Stimulated activated naive CD4-positive, alpha-beta T cell (primary cell): ENCODE results near the gene IER5L.
A peak's percentile ranks its signal among the peaks of the same experiment; 100 is the strongest.
"Not testable (repeated sequence)": the region's sequence is repeated elsewhere in the genome, so short reads cannot be mapped to it uniquely, and the experiment has no call there.

Experiments
- DNase-seq, 6 experiments: peaks; one replicate each; lab custom pipeline; 2025; lab: John Stamatoyannopoulos, UW

Gene IER5L

GRCh38 chr9:129203556-129203909 is 25.5 kb upstream of the IER5L start:
- no peak for DNase-seq

- peak; percentile 74 to 92 (median 88) for DNase-seq
Observed at GRCh38 chr9:129202613-129203555, 24.8 kb upstream of the IER5L start.

GRCh38 chr9:129201866-129202265 is 23.8 kb upstream of the IER5L start:
- no peak for DNase-seq

- no peak for DNase-seq
Observed at GRCh38 chr9:129201289-129201688, 23.2 kb upstream of the IER5L start.

- no peak for DNase-seq
Observed at GRCh38 chr9:129200255-129200654, 22.2 kb upstream of the IER5L start.

- DNase-seq, result no peak
Observed at GRCh38 chr9:129199044-129199435, 21.0 kb upstream of the IER5L start.

GRCh38 chr9:129198319-129199043 is 20.4 kb upstream of the IER5L start:
- no peak for DNase-seq

GRCh38 chr9:129197978-129198318 is 19.9 kb upstream of the IER5L start:
- DNase-seq, result no peak

GRCh38 chr9:129197045-129197444 is 19.0 kb upstream of the IER5L start:
- not testable (repeated sequence) for DNase-seq

GRCh38 chr9:129195606-129196005 is 17.5 kb upstream of the IER5L start:
- no peak for DNase-seq

- DNase-seq, result no peak
Observed at GRCh38 chr9:129194221-129194620, 16.2 kb upstream of the IER5L start.

- no peak for DNase-seq
Observed at GRCh38 chr9:129193655-129194054, 15.6 kb upstream of the IER5L start.

GRCh38 chr9:129191234-129191633 is 13.2 kb upstream of the IER5L start:
- no peak for DNase-seq

- DNase-seq, result not testable (repeated sequence)
Observed at GRCh38 chr9:129189971-129190370, 11.9 kb upstream of the IER5L start.

GRCh38 chr9:129187042-129187441 is 9.0 kb upstream of the IER5L start:
- no peak for DNase-seq

- no peak for DNase-seq
Observed at GRCh38 chr9:129185991-129186390, 7.9 kb upstream of the IER5L start.

- no peak for DNase-seq
Observed at GRCh38 chr9:129185402-129185801, 7.3 kb upstream of the IER5L start.

- DNase-seq, result no peak
Observed at GRCh38 chr9:129184596-129185122, 6.6 kb upstream of the IER5L start.

GRCh38 chr9:129184219-129184524 is 6.1 kb upstream of the IER5L start:
- DNase-seq, result no peak

- no peak for DNase-seq
Observed at GRCh38 chr9:129183495-129184218, 5.6 kb upstream of the IER5L start.

- no peak for DNase-seq
Observed at GRCh38 chr9:129182625-129183494, 4.8 kb upstream of the IER5L start.

- no peak for DNase-seq
Observed at GRCh38 chr9:129182122-129182521, 4.1 kb upstream of the IER5L start.
